GM19468 (cell line): ENCODE data around the gene NEK5.
"Not testable (repeated sequence)": the region's sequence is repeated elsewhere in the genome, so short reads cannot be mapped to it uniquely, and the experiment has no call there.

Source experiments
- ATAC-seq: cut with Tn5 transposase; IDR thresholded peaks from one replicate; pipeline ENCODE4 v1.9.1; 2021; ENCODE audit warnings: mild to moderate bottlenecking, moderate library complexity, moderate number of reproducible peaks; ENCODE audit not compliant: unreplicated experiment; ENCODE audit errors: extremely low read depth

Gene NEK5

GRCh38 chr13:52085421-52085820 is 43.5 kb downstream of the NEK5 start:
- ATAC-seq: no peak

- ATAC-seq: not testable (repeated sequence)
Measured at GRCh38 chr13:52084981-52085380, 43.9 kb downstream of the NEK5 start.

DNA sequence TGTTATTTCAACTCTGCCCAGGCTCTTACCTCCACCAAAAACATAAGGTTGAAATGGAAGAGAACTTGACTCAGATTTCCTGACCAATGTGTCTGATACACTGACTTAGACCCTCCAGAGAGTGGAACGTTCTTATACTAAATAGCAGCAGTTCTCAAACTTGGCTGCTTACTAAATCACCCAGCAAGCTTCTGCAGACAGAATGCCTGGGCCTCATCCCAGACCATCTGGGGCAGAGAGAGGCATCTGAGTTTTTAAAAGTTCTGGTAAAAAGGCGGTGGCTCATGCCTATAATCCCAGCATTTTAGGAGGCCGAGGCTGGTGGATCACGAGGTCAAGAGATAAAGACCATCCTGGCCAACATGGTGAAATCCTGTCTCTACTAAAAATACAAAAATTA is 46.3 kb downstream of the NEK5 start:
- no peak for ATAC-seq

DNA sequence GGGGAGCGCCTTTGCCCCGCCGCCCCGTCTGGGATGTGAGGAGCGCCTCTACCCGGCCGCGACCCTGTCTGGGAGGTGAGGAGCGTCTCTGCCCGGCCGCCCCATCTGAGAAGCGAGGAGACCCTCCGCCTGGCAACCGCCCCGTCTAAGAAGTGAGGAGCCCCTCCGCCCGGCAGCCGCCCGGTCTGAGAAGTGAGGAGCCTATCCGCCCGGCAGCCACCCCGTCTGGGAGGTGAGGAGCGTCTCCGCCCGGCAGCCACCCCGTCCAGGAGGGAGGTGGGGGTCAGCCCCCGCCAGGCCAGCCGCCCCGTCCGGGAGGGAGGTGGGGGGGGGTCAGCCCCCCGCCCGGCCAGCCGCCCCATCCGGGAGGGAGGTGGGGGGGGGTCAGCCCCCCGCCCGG is 49.0 kb downstream of the NEK5 start:
- not testable (repeated sequence) for ATAC-seq

- no peak for ATAC-seq
Measured at GRCh38 chr13:52070929-52071523, 57.8 kb downstream of the NEK5 start.

GRCh38 chr13:52067237-52067636 is 61.6 kb downstream of the NEK5 start:
- ATAC-seq: no peak

DNA sequence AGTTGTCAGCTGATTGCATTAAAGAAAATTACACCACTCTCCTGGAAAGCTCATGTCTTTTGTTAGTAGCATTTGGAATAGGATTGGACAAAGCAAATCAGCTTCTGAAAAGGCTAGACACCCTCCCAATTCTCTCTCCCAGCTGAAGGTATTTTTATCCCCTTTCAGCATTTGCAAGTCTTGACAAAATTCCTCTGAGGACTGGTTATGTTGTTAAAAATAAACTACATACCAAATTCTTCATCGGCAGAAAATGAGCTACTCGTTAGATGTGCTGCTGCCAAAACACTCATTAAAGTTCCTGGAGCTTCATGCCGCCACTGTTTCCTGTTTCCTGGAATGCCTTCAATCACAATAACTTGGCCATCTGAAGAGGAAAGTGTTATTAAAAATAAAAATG is 67.3 kb downstream of the NEK5 start:
- no peak for ATAC-seq

GRCh38 chr13:52061064-52061463 is 67.8 kb downstream of the NEK5 start:
- not testable (repeated sequence) for ATAC-seq

DNA sequence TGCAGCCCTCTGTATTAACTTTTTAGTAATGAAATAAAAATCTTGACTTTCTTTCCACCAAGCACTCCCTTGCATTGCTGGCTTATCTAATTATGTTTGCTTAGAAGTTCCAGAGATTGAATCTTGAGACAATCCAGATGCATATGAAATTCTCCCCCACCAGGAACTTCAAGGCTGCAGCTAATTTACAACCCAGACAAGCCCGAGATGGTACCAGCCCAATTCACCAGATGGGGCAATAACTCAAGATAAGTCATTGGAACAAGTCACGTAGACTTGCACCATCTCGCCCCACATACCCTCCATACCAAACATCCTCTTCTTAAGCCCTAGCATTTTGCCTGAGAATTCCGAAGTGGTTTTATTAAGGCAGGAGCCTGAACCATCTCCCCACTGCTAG is 75.4 kb downstream of the NEK5 start:
- ATAC-seq: no peak

DNA sequence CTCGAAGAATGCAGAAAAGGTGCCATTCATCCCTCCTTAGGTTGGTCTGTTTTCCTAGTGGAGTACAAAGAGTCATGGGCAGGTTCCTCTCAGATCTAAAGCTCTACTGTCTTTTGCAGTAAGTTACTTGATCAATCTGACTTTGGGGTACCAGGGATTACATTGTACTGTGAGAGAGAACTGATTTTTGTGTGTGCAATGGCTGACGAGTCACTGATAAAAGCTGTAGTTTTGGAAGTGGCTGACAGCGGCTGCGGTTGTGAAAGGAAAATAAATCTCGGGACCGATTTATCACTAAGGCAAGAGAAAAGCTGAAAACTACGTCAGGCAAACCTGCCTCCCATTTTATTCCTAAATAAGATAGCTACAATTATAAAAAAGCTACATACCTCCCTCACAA is 77.5 kb downstream of the NEK5 start:
- ATAC-seq: no peak

- ATAC-seq: no peak
Measured at GRCh38 chr13:52048516-52048915, 80.4 kb downstream of the NEK5 start.

DNA sequence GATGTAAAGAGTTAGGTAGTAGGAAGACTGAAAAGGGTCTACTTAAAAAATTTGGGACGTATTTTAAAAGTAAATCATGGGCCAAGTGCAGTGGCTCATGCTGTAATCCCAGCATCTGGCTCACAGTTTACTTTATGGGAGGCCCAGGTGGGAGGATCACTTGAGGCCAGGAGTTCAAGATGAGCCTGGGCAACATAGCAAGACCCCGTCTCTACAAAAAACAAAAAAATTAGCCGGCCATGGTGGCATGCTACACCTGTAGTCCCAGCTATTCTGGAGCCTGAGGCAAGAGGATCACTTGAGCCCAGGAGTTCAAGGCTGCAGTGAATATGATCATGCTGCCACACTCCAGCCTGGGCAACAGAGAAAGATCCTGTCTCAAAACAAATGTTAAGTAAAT is 81.4 kb downstream of the NEK5 start:
- no peak for ATAC-seq

GRCh38 chr13:52043675-52044074 is 85.2 kb downstream of the NEK5 start:
- ATAC-seq: no peak

GRCh38 chr13:52036037-52036436 is 92.8 kb downstream of the NEK5 start:
- no peak for ATAC-seq

DNA sequence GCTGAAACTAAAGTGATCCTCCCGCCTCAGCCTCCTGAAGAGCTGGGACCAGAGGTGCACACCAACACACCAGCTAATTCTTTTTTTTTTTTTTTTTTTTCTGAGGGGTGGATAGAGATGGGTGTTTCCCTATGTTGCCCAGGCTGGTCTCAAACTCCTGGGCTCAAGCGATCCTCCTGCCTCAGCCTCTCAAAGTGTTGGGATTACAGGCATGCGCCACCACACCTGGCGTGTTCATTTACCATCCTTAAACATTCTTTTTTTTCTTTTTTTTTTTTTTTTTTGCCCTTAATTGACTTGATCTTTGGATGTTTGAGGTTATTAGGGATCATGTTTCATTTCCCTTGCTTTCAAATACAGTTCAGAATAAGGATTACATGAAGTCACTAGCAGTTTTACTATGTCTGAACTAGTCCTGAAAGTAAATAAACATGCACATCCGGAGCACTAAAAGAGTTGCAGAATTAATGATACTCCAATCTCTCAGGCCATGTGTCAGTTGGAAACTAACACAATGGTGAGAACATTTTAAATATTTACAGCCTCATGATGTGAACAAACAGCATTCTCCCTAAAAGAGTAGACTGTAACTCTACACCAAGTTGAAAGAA is 94.2 kb downstream of the NEK5 start:
- no peak for ATAC-seq

- ATAC-seq: no peak
Measured at GRCh38 chr13:52033039-52033438, 95.8 kb downstream of the NEK5 start.

GRCh38 chr13:52030401-52030800 is 98.5 kb downstream of the NEK5 start:
- not testable (repeated sequence) for ATAC-seq

DNA sequence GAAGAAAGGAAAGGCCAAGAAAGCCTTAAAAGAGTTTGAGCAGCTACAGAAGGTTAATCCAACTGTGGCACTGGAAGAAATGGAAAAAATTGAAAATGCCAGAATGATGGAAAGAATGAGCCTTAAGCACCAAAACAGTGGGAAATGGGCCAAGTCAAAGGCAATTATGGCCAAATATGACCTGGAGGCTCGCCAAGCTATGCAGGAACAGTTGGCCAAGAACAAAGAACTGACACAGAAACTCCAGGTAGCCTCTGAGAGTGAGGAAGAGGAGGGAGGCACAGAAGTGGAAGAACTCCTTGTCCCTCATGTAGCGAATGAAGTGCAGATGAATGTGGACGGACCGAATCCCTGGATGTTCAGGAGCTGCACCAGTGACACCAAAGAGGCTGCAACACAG is 99.3 kb downstream of the NEK5 start:
- no peak for ATAC-seq

GRCh38 chr13:52027832-52028231 is 101.0 kb downstream of the NEK5 start:
- no peak for ATAC-seq

- ATAC-seq: no peak
Measured at GRCh38 chr13:52026246-52026626, 102.6 kb downstream of the NEK5 start.

- no peak for ATAC-seq
Measured at GRCh38 chr13:52025475-52026245, 103.2 kb downstream of the NEK5 start.

DNA sequence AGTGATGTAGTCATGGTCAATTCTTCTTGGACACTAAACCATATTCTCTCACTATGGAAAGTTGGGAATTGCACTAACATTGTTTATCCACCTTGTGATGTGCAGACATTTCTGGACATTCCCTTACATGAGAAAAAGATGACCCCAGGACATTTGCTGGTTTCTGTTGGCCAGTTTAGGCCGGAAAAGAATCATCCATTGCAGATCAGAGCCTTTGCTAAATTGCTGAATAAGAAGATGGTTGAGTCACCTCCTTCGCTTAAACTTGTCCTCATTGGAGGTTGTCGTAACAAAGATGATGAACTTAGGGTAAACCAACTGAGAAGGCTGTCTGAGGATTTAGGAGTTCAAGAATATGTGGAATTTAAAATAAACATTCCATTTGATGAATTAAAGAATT is 104.4 kb downstream of the NEK5 start, which contains the start of gene UTP14C:
Gene UTP14C, plus strand, starts transcription at position 211 of the 400 bp plus-strand sequence. CDS start 4,114 bp downstream, outside the sequence.
- no peak for ATAC-seq
